H4 (cell line): ENCODE data around the gene NUTF2. TPM values are rescaled to one million over a fixed set of nuclear protein-coding genes. Genes with fewer than 3 reads are reported as not detected.
"Not testable (repeated sequence)": the region's sequence is repeated elsewhere in the genome, so short reads cannot be mapped to it uniquely, and the experiment has no call there.

Experiments
- DNase-seq: peaks from one replicate; pipeline ENCODE4 v3.0.0-alpha.2; 2015; ENCODE audit warnings: low spot score
- total RNA-seq: library from RNA; depleted of rRNA; stranded (reverse); fragments of >200 nt; shearing (Covaris generic); gene quantifications from 2 replicates; pipeline ENCODE4 v1.2.3, GENCODE V29; 2014

The NUTF2 gene
- total RNA-seq, 1 experiment from 2014 or later, result 256 TPM

DNA sequence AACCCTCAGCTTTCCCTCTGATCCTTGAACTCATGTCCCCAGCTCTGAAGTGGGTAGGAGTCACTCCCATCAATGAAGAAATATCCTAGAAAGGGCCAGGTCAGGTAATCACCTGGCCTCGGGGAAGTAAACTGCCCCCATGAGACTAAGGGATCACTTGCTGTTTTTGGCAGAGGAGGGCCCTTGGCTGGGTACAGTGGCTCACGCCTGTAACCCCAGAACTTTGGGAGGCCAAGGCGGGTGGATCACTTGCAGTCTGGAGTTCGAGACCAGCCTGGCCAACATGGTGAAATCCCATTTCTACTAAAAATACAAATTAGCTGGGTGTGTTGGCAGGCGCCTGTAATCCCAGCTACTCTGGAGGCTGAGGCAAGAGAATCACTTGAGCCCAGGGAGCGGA lies 17.3 kb downstream of the NUTF2 start:
- DNase-seq, result not testable (repeated sequence)

DNA sequence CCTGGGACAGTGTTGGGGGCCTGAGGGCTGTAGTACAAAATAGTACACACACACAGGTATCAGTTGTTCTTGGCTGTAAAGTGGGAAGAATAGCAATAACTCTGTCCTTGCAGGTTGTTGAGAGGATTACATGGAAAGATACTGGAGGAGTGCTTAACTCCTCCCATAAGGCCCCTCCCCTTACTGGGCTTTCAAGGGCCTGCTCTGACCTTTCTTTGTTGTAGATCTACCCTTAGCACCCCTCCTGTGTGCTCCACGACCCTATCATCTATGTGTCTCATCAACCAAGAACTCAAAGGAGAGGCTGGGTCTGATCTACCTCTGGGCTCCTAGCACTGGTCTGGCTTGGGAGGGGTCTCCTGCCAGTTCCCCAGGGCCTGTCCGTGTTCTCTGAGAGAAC lies 17.9 kb downstream of the NUTF2 start:
- DNase-seq, result no peak

DNA sequence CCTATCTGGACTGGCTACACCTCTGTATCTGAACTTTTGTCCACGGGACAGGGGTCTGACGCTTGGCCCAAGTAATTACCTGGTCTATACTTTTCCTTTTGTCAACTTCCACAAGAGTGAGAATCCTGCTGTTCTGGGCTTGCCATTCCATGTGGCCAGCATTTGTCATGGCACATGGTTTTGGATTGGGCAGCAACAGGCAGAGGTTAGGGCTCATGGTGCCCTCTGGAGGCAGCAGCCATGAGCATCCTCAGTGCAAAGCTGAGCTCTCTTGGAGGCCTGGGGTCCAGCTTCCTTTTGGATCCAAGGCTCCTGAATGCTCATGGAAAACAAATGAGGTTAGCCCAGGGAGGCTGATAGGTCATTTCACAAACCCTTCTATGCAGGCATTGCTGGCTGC lies 18.6 kb downstream of the NUTF2 start:
- DNase-seq, result no peak

DNA sequence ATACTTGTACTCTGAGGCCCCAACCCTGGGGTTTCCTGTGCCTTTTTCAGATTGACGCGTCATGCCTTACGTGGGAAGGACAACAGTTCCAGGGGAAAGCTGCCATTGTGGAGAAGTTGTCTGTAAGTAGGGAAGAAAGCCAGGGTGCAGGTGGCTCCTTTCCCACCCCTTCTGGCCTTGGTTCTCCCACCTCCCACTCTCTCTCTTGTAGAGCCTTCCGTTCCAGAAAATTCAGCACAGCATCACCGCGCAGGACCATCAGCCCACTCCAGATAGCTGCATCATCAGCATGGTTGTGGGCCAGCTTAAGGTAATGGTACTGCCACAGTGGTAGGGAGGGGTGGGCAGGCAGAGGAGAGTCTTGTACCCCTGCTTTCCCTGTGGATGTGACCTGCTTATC lies 21.6 kb downstream of the NUTF2 start:
- DNase-seq, result no peak

DNA sequence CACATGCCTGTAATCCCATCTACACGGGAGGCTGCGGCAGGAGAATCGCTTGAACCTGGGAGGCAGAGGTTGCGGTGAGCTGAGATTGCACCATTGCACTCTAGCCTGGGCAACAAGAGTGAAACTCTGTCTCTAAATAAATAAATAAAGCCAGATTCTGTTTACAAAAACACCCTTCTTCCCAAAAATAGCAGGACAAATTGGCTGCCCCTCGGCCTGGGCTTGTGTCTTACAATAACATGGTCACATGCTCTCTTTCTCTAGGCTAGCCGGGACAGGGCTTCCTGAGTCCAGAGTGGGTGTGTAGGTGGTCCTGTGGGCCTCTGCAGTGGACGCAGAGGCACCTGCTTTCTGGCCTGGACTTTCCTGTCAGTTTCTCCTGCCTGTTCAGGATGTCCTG lies 22.9 kb downstream of the NUTF2 start:
- no peak for DNase-seq

DNA sequence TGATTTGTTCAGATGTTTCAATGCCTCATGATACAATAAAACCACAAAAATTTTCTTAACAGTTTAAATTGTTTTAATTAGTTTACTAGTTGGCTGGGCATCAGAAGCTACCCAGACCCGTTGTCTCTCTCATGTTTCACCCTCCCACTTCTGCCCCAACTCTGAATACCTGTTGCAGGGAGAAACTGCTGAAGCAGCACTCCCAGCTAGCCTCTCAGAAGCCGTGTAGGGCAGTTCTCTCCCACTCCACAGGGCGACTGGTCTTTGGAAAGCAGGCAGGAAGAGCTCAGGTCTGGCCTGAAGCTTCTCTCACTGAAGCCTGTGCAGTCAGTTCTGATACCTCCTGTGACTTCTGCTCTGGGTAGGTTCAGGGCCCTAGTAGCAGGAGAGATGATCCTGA lies 24.5 kb downstream of the NUTF2 start:
- no peak for DNase-seq

DNA sequence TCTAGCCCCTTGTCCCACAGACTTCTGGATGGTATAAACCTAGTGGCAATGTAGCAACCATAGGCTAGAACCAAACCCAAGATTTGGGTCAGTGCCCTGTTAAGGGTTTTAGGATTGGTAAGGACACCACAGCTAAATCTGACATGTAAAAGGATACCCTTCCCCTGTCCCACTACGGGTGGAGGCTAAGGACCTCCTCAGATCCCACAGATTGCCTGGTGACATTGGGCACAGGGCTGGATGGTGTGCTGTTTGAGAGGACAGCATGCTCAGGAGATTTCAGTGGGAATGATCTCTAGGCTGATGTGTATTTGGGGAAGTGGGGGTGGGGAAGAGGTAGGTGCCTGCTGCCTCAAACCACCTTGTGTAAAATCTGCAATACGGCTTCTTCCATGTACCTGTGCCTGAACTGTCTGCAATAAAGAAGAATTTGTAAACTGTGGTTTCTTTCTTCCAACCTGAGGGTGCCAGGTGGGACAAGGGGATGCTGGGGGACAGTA lies 25.4 kb downstream of the NUTF2 start:
- no peak for DNase-seq

DNA sequence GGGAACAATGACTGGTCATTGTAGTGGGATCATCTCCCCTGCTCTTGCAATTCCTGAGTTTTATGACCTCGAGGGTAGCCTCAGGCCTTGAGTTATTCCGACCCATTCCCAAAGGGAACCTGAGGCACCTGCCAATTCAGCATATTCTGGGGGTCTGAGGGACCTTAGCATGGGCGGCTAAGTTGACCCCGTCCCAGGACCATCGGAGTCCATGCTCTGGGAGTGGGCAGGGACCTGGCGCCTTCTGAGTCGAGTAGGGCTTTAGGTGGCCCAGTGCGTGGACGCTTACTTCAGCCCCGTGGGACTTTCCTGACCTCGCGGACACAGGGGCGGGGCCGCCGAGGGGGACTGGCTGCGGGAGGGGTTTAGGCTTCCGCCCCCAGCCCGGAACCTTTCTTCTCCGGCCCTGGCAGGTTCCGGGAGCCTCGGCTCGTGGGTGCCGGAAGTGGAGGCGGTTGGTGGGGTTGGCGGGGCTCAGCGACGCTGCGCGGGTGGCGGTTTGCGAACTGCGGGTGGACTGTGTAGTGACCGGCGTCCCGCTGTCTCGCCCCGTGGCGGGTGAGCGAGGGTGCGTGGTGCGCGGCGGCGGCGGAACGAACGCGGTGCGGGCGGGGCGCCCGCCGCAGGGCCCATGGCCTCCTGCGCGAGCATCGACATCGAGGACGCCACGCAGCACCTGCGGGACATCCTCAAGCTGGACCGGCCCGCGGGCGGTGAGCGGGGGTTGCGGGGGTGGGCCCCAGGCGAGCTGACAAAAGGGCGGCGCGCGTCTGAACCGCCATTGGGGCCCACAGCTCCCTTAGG lies 26.1 kb downstream of the NUTF2 start, which contains the start of gene EDC4:
Gene EDC4 (plus strand): TSS at position 422 of the 804 bp plus-strand sequence. CDS start 210 bp downstream, at position 632.
- DNase-seq, result peak; percentile 48

DNA sequence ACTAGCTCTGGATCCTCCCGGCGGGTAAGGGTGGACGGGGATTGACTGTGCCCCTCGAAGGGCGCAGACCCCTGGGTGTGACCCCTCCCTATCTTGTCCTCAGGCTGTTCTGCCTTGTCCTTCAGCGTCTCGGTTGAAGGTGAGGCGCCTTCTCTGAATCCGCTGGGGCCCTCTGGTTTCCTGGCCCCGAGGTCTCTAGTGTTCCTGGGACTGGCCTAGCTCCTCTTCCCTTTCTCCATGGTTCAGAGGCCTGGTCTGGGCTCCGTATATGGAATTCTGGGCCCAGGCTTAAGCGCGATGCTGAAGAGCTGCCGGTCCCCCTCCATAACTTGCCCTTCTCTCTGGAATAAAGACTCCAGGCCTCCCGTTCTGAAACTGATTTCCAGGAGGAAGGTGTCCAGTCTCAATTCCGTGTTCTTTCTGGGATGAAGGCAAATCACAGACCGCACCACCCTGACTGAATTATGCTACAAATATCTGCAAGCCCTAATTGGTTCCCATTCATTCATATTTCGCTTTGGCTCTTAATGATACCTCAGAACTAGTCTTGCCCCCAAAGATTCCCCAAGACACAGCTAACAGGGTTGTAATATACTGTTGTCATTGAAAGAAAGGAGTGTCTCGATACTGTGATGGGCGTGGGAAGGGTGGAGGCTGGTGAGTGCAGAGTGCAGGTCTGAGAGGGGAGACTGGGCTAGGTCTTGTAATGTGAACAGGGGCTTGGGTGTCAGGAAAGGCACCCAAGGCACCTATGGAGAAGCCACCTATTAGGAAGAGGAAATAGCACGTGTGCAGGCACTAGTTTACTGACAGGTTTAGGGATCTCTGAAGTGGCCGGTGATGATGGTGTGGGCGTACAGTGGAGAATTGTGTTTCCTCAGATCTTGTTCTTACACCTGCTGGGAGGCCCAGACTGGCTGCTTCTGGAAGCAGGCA lies 27.0 kb downstream of the NUTF2 start:
- no peak for DNase-seq

DNA sequence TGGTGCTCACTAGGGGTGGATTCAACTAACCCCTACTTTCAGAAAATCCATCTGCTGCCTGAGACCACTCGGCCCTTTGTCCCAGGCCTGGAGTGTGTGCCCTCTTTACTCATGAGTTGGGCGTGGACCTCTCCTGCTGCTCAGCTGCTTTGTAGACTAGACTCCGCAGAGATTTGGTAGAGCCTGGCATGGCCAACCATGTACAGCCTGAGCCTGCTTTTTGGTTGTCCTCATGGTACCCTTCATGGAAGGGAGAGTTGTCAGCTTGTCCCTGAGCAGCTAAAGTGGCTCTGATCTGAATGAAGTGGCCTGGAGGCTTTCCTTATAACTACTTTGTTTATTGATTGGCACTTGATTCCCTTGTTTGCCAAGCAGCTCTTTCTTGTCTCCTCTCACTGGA lies 27.6 kb downstream of the NUTF2 start:
- DNase-seq, result no peak

DNA sequence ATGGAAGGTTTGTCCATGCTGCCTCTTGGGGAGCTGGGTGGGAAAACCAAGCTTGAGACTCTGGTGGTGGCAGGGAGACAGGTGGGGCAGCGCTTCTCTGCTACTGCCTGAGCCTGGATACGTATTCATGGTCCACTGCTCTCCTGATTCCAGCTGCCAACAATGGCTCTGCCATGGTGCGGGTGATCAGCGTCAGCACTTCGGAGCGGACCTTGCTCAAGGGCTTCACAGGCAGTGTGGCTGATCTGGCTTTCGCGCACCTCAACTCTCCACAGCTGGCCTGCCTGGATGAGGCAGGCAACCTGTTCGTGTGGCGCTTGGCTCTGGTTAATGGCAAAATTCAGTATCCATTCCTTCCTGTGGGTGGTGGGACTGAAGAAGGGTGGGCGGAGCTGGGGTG lies 30.3 kb downstream of the NUTF2 start:
- no peak for DNase-seq

DNA sequence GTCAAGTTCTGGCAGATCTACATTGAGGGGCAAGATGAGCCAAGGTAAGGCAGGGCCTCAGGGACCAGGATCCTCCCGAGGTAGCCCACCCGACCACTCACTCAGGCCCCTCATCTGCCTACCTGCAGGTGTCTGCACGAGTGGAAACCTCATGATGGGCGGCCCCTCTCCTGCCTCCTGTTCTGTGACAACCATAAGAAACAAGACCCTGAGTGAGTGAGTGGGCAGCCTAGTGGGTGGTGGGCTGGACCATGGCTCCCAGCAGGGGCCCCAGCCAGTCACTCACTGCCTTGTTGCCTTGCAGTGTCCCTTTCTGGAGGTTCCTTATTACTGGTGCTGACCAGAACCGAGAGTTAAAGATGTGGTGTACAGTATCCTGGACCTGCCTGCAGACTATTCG lies 31.5 kb downstream of the NUTF2 start:
- DNase-seq, result no peak

DNA sequence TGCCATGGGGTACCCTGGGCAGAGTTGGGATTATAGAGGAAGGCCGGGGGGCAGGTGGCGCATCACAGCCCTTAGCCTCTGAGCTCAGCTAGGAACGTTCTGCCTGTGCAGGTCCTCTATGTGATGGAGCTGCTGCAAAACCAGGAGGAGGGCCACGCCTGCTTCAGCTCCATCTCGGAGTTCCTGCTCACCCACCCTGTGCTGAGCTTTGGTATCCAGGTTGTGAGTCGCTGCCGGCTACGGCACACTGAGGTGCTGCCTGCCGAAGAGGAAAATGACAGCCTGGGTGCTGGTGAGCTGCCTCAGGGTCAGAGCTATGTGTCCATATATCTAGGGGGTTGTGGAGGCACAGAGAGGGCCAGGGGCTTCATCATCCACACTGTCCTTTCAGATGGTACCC lies 32.1 kb downstream of the NUTF2 start:
- no peak for DNase-seq

DNA sequence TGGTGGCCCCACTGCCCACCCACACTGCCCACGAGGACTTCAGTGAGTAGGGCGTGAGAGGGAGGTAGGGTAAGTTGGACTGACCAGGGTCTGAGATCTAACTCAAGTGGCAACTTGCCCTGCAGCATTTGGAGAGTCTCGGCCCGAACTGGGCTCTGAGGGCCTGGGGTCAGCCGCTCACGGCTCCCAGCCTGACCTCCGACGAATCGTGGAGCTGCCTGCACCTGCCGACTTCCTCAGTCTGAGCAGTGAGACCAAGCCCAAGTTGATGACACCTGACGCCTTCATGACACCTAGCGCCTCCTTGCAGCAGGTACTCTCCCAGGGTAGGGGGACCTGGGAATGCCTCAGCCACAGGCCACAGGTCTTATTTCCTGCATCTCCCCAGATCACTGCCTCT lies 32.7 kb downstream of the NUTF2 start:
- no peak for DNase-seq

DNA sequence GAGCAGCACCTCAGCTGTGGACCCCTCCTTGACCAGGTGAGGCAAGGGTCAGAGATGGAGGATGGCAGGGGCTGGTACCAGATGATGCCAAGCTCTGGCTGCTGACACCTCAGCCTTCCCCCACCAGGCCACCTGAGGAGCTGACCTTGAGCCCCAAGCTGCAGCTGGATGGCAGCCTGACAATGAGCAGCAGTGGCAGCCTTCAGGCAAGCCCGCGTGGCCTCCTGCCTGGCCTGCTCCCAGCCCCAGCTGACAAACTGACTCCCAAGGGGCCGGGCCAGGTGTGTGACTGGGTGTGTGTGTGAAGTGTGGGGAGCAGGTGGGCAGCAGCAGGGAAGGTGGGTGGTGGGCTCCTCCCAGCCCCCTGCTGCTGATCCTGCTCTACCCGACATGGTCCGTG lies 33.2 kb downstream of the NUTF2 start:
- no peak for DNase-seq

DNA sequence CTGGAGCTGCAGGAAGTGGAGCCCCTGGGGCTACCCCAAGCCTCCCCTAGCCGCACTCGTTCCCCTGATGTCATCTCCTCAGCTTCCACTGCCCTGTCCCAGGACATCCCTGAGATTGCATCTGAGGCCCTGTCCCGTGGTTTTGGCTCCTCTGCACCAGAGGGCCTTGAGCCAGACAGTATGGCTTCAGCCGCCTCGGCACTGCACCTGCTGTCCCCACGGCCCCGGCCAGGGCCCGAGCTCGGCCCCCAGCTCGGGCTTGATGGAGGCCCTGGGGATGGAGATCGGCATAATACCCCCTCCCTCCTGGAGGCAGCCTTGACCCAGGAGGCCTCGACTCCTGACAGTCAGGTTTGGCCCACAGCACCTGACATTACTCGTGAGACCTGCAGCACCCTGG lies 33.9 kb downstream of the NUTF2 start:
- no peak for DNase-seq

DNA sequence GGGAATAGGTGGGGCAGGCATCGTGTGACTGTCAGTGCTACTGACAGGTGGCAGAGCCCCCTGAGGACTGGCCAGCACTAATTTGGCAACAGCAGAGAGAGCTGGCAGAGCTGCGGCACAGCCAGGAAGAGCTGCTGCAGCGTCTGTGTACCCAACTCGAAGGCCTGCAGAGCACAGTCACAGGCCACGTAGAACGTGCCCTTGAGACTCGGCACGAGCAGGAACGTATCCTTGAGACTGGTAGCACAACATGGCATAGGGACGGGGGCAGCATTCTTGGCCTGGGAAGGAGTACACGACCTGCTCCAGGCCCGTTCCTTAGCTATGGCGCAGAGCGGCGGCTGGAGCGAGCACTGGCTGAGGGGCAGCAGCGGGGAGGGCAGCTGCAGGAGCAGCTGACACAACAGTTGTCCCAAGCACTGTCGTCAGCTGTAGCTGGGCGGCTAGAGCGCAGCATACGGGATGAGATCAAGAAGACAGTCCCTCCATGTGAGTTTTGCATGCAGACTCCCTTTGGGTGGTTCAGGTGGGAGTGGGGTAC lies 35.0 kb downstream of the NUTF2 start:
- no peak for DNase-seq

DNA sequence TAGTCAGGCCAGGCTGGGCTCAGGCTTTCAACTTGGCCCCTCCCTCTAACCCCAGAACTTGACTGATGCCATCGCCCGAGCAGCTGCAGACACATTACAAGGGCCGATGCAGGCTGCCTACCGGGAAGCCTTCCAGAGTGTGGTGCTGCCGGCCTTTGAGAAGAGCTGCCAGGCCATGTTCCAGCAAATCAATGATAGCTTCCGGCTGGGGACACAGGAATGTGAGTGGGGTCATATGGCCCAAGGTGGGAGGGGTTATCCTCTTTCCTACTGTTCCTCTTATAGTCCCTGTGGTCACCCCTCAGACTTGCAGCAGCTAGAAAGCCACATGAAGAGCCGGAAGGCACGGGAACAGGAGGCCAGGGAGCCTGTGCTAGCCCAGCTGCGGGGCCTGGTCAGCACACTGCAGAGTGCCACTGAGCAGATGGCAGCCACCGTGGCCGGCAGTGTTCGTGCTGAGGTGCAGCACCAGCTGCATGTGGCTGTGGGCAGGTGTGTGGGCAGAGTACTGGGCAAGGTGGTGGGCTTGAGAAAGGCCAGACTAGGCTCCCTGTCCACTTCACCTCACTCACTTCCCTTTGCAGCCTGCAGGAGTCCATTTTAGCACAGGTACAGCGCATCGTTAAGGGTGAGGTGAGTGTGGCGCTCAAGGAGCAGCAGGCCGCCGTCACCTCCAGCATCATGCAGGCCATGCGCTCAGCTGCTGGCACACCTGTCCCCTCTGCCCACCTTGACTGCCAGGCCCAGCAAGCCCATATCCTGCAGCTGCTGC lies 35.8 kb downstream of the NUTF2 start:
- DNase-seq, result no peak

DNA sequence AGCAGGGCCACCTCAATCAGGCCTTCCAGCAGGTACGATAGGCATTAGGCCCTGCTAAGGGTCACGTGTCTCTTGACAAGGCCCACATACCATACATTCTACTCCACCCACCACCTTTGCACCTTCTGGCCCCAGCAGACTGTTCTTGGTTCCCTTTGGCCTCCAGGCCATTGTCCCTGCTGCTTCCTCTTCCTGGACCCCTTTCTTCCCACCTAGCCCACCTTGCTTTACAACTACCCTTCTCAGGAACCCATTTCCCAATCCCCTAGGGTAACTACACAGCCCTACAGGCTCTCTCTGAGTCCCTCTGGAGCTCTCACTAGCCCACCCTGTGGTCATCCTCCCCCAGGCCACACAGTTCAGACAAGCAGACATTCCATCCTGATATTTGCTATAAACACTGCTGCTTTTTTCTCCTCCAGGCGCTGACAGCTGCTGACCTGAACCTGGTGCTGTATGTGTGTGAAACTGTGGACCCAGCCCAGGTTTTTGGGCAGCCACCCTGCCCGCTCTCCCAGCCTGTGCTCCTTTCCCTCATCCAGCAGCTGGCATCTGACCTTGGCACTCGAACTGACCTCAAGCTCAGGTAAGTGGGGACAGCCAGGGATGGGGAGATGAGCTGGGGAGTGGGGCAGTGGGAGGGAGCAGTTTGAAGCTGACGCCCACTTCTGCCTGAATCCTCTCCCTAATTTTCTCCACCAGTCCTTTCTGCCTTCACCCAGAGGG lies 36.6 kb downstream of the NUTF2 start:
- no peak for DNase-seq

DNA sequence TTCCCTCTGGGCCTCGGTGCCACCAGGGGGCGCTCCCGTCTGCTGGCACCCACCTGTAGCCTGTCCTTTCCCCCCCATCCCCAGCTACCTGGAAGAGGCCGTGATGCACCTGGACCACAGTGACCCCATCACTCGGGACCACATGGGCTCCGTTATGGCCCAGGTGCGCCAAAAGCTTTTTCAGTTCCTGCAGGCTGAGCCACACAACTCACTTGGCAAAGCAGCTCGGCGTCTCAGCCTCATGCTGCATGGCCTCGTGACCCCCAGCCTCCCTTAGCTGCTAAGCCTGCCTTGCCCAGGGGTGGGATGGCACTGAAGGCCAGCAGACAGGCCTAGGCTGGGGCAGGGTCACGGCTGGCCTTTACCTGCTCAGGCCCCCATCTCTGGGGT lies 37.1 kb downstream of the NUTF2 start:
- DNase-seq, result no peak

DNA sequence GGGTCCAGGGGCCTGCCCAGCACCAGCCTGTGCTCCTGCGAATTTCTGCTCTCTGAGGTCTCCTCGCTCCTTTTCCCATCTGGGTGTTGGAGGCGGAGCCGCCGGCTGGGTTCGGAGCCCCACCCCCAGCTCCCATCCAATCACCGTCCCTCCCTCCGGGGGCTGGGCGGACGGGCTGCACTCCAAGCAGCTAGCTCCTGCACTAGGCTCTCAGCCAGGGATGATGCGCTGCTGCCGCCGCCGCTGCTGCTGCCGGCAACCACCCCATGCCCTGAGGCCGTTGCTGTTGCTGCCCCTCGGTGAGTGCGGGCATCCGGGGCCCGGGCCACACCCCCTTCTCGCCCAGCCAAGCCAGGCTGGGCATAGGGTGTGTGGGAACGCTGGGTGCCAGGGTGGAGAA lies 38.0 kb downstream of the NUTF2 start, which contains the start of gene NRN1L:
Gene NRN1L (plus strand): TSS at position 202 of the 400 bp plus-strand sequence. CDS start 19 bp downstream, at position 221.
- peak; percentile 42 for DNase-seq
